GM19324 (cell line): Measurements from ENCODE around the gene CD34.
A peak's percentile ranks its signal among the peaks of the same experiment; 100 is the strongest.

Experiments used
- ATAC-seq: cut with Tn5 transposase; IDR thresholded peaks from one replicate; pipeline ENCODE4 v1.9.1; 2021; ENCODE audit warnings: mild to moderate bottlenecking, moderate library complexity; ENCODE audit not compliant: unreplicated experiment, low FRiP score

The CD34 gene

DNA sequence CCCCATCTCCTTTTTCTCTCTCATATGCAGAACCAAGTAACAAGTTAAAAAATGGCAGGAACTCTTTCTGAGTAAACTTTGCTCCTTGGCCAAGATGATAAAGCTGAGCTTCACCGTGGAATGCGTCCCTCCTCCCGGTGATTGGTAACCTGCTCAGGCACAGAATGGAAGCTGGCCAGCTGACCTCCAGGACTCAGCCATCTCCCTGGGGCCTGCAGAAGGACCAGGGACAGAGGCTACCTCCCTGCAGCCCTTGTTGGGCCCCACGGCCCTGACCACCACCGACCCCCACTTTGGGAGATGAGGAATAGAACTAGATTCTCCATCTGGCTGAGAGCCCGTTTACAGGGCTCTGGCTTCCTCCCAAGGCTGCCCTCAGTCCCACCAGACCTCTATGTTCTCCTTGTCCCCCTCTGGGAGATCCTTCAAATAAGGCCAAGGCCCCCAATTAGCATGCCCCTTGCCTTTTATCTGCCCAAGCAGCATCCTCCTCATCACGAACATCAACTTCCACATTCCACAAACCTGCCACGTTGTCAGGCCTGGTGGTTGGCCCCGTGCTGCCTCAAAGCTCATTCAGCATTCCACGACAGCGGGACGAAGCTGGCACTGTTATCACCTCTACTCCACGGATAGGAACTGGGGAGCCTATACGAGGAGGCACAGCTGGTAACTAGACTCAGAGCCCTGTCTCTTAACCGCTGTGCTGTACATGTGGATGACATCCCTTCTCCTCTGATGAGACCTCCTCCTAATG, 74.2 kb downstream of the CD34 start:
- no peak for ATAC-seq

DNA sequence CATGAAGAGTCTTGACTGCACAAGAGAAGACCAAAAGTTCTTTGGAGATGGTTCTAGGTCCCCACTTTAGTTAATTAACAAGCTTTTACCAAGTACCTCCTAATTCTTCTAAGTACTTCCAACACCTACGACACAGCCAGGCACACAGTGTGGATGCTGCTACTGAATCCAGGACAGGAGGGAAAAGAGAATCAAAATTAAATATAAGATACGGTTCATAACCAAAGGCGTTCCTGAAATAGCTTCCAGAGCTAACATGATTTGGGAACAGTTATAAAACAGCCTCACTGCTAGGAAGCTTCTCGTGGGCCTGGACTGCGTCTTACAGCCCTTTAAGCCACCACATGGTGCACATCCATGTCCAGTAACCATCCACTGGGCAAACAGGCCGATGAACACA, 75.0 kb downstream of the CD34 start:
- no peak for ATAC-seq

DNA sequence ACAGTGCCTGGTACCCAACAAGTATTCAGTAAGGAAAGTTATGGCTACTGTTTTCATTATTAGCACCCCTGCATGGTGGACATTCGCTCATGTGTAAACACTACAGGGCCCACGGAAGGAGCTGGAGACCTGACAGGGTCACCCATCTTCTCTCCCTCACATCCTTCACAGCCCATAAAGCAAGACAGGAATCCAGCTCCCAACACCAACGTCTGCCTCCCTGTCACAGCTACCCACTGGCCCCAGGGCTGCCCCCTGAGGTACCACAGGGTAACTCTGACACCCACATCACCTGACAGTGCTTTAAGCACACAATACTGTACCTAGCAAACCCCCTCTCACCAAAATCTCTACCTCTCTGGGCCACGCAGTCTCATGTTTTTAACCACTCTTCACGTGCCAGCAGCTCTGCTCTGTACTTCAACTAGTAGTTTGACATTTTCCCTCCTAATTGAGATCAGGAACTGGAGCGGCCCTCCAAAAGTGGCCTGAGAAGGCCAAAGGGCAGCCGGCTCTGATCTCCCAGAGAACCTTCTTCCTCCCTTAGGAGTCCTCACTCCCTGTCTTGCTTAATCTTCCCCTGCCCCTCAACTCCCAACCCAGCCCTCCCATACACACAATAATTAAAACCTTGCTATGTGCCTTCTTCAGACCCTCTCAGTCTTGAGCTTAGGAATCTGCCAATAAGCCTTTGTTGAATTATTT, 76.8 kb downstream of the CD34 start:
- no peak for ATAC-seq

DNA sequence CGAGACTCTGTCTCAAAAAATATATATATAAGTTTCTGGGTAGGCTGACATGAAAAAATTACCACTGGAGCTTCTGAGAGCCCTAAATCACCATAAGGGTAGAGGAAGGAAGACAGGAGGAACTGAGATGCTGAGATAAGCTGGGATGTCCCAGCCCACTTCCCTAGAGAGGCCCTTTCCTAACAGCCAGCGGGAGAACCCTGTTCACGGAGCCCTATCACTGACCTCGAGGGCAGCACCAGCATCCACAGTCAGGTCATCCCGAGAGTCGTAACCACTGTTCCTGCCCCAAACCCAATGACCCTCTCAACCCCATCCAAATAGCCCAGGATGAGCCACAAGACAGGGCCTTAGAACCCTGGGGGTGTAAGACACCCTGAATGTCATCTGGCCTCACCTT, 77.5 kb downstream of the CD34 start:
- ATAC-seq, result no peak

DNA sequence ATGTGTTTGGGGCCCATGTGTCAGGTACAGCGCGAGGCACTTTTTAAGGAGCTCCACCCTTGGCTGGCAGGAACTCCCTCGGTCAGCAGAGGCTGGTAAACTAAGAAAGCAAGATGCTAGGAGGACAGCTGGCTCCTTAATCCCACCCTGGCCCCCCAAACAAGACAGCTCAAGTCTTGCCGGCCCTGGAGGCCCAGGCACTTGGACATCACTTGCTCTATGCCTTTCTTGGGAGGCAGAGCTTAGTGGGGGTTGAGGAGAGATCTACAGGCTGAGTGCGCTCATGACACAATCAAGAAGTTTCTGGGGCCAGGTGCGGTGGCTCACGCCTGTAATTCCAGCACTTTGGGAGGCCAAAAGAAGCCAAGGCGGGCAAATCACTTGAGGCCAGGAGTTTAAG, 78.1 kb downstream of the CD34 start:
- no peak for ATAC-seq

DNA sequence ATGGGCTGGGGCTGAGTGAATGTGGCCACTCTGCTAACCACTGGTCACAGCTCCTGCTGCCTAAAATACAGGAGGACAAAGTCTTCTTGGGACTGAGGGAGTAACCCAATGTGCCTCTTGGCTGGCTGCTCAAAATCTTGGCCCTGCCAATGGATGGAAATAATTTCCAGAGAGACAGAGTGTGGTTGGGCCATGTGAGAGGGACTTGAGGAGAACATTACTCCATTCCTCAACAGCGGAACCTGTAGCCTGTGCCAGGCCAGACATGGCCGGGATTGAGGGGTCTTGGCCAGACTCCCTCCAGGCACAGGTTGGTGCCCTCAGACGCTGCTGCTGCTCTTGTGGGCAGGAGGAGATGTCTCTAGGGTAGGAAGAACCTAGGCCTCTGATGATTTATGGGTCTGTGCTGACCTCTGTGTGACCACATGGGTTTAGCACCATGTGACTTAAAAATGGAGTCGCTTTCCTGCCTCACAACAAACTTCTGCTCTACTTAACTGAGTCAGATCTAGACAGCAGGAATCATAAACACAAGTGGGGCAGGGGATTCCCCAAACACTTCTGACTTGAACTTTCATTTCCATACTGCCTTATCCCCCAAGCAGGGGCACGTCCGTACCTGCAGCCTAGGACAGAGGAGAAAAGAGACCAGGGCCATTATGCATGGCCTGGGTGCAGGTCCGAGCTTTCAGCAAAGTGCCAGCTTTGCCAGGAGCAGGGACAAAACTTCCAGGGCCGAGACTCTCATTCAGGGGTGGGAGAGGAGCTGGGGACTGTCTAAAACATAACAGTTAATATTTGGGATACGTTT, 79.2 kb downstream of the CD34 start:
- ATAC-seq, result peak; percentile 63
